ENCODE data around the gene ABTB2.

ABTB2 gene

GRCh38 chr11:34317666-34318065, 40.1 kb downstream of the ABTB2 start:
- no peak overlapping the region for H3K4me3 Mint-ChIP-seq
- no peak overlapping the region for H3K27ac Mint-ChIP-seq
- no peaks in the 10 kb centered on the region for H3K9me3 Mint-ChIP-seq
- DNase-seq (no peak), ATAC-seq (no peak)
- H3K4me1 Mint-ChIP-seq = peaks cover 9% of the 10 kb centered on the region
- H3K27me3 Mint-ChIP-seq = no peaks in the 10 kb centered on the region

GRCh38 chr11:34317036-34317360, 40.8 kb downstream of the ABTB2 start:
- peak overlapping the region in 1 of 2 donors; percentile 9 for H3K27ac Mint-ChIP-seq
- no peak for ATAC-seq
- H3K27me3 Mint-ChIP-seq = no peaks in the 10 kb centered on the region
- H3K4me1 Mint-ChIP-seq = peaks cover 10% of the 10 kb centered on the region
- no peak for DNase-seq
- no peaks in the 10 kb centered on the region for H3K9me3 Mint-ChIP-seq
- H3K4me3 Mint-ChIP-seq = no peak overlapping the region

- peak overlapping the region in 1 of 2 donors; percentile 88 for H3K27ac Mint-ChIP-seq
- ATAC-seq = no peak
- no peak for DNase-seq
- no peak overlapping the region for H3K4me3 Mint-ChIP-seq
- no peaks in the 10 kb centered on the region for H3K27me3 Mint-ChIP-seq
- peaks cover 10% of the 10 kb centered on the region for H3K4me1 Mint-ChIP-seq
- H3K9me3 Mint-ChIP-seq = no peaks in the 10 kb centered on the region
Observed at GRCh38 chr11:34316347-34317035, 41.3 kb downstream of the ABTB2 start.

- no peak for DNase-seq
- Mint-ChIP-seq H3K4me1 (peaks cover 16% of the 10 kb centered on the region), H3K27me3 (no peaks in the 10 kb centered on the region), H3K9me3 (no peaks in the 10 kb centered on the region), H3K27ac (no peak overlapping the region), H3K4me3 (no peak overlapping the region)
- ATAC-seq = no peak
Observed at GRCh38 chr11:34315394-34315793, 42.4 kb downstream of the ABTB2 start.

- DNase-seq = no peak
- no peaks in the 10 kb centered on the region for H3K9me3 Mint-ChIP-seq
- H3K4me3 Mint-ChIP-seq = no peak overlapping the region
- H3K4me1 Mint-ChIP-seq = peaks cover 20% of the 10 kb centered on the region
- no peaks in the 10 kb centered on the region for H3K27me3 Mint-ChIP-seq
- no peak for ATAC-seq
- H3K27ac Mint-ChIP-seq = no peak overlapping the region
Observed at GRCh38 chr11:34314936-34315335, 42.9 kb downstream of the ABTB2 start.

GRCh38 chr11:34314176-34314575, 43.6 kb downstream of the ABTB2 start:
- H3K27me3 Mint-ChIP-seq = no peaks in the 10 kb centered on the region
- no peak overlapping the region for H3K4me3 Mint-ChIP-seq
- peaks cover 24% of the 10 kb centered on the region for H3K4me1 Mint-ChIP-seq
- no peak overlapping the region for H3K27ac Mint-ChIP-seq
- no peaks in the 10 kb centered on the region for H3K9me3 Mint-ChIP-seq
- no peak for DNase-seq
- ATAC-seq = no peak

- no peak overlapping the region for H3K4me3 Mint-ChIP-seq
- DNase-seq (peak in 1 of 2 donors; percentile 22), ATAC-seq (peak; percentile 89)
Observed at GRCh38 chr11:34313099-34313517, 44.7 kb downstream of the ABTB2 start.

GRCh38 chr11:34311126-34311525, 46.7 kb downstream of the ABTB2 start:
- Mint-ChIP-seq H3K27me3 (no peaks in the 10 kb centered on the region), H3K4me1 (peaks cover 32% of the 10 kb centered on the region), H3K9me3 (no peaks in the 10 kb centered on the region), H3K27ac (no peak overlapping the region), H3K4me3 (no peak overlapping the region)
- no peak for DNase-seq
- no peak for ATAC-seq

More at GRCh38 chr11:34313099-34313517, 44.7 kb downstream of the ABTB2 start:
- Mint-ChIP-seq H3K4me1 (peaks cover 26% of the 10 kb centered on the region), H3K27ac (peak overlapping the region in 1 of 2 donors; percentile 42), H3K27me3 (no peaks in the 10 kb centered on the region), H3K9me3 (no peaks in the 10 kb centered on the region)

- no peaks in the 10 kb centered on the region for H3K27me3 Mint-ChIP-seq
- no peak overlapping the region for H3K4me3 Mint-ChIP-seq
- no peak for DNase-seq
- H3K4me1 Mint-ChIP-seq = peaks cover 32% of the 10 kb centered on the region
- H3K9me3 Mint-ChIP-seq = no peaks in the 10 kb centered on the region
- H3K27ac Mint-ChIP-seq = no peak overlapping the region
- ATAC-seq = no peak
Observed at GRCh38 chr11:34309965-34310364, 47.8 kb downstream of the ABTB2 start.

- Mint-ChIP-seq H3K4me3 (no peak overlapping the region), H3K27ac (no peak overlapping the region), H3K9me3 (no peaks in the 10 kb centered on the region), H3K27me3 (no peaks in the 10 kb centered on the region), H3K4me1 (peaks cover 32% of the 10 kb centered on the region)
- ATAC-seq (no peak), DNase-seq (no peak)
Observed at GRCh38 chr11:34308913-34309585, 48.8 kb downstream of the ABTB2 start.

GRCh38 chr11:34308049-34308912, 49.5 kb downstream of the ABTB2 start:
- Mint-ChIP-seq H3K9me3 (no peaks in the 10 kb centered on the region), H3K27ac (no peak overlapping the region), H3K27me3 (no peaks in the 10 kb centered on the region), H3K4me1 (peaks cover 30% of the 10 kb centered on the region), H3K4me3 (no peak overlapping the region)
- ATAC-seq (no peak), DNase-seq (no peak)

- Mint-ChIP-seq H3K27me3 (no peaks in the 10 kb centered on the region), H3K4me3 (no peak overlapping the region)
Observed at GRCh38 chr11:34305780-34306179, 52.0 kb downstream of the ABTB2 start.

GRCh38 chr11:34305193-34305592, 52.6 kb downstream of the ABTB2 start:
- DNase-seq = no peak
- Mint-ChIP-seq H3K4me1 (peaks cover 33% of the 10 kb centered on the region), H3K27me3 (no peaks in the 10 kb centered on the region), H3K9me3 (no peaks in the 10 kb centered on the region), H3K4me3 (no peak overlapping the region), H3K27ac (no peak overlapping the region)
- ATAC-seq = no peak

More at GRCh38 chr11:34305780-34306179, 52.0 kb downstream of the ABTB2 start:
- Mint-ChIP-seq H3K27ac (no peak overlapping the region), H3K9me3 (no peaks in the 10 kb centered on the region), H3K4me1 (peaks cover 36% of the 10 kb centered on the region)
- no peak for DNase-seq
- ATAC-seq = no peak

- no peak for DNase-seq
- no peaks in the 10 kb centered on the region for H3K27me3 Mint-ChIP-seq
- no peak overlapping the region for H3K4me3 Mint-ChIP-seq
- H3K27ac Mint-ChIP-seq = peak overlapping the region in 1 of 2 donors; percentile 15
- peaks cover 26% of the 10 kb centered on the region for H3K4me1 Mint-ChIP-seq
- ATAC-seq = no peak
- no peaks in the 10 kb centered on the region for H3K9me3 Mint-ChIP-seq
Observed at GRCh38 chr11:34303028-34303570, 54.7 kb downstream of the ABTB2 start.

- H3K27ac Mint-ChIP-seq = no peak overlapping the region
- peak; percentile 64 for ATAC-seq
Observed at GRCh38 chr11:34302046-34302921, 55.5 kb downstream of the ABTB2 start.

More at GRCh38 chr11:34302046-34302921, 55.5 kb downstream of the ABTB2 start:
- no peak for DNase-seq
- peaks cover 23% of the 10 kb centered on the region for H3K4me1 Mint-ChIP-seq
- no peaks in the 10 kb centered on the region for H3K27me3 Mint-ChIP-seq
- no peak overlapping the region for H3K4me3 Mint-ChIP-seq
- H3K9me3 Mint-ChIP-seq = no peaks in the 10 kb centered on the region
